Body of pancreas (tissue), 4 donors: Measurements from ENCODE around the gene KCNH1. TPM values are rescaled to one million over a fixed set of nuclear protein-coding genes. Genes with fewer than 3 reads are reported as not detected.

ENCODE experiments used
- ATAC-seq: fragments of 150-250 bp; one replicate; pipeline ENCODE4 v1.9.1; 2016
- DNase-seq, 4 donors: peaks; one replicate each; pipeline ENCODE4 v3.0.0-alpha.2; 2019
- H3K27ac ChIP-seq, 4 donors: fragments of 200-600 bp; sonication (generic); 1 replicate in 3 of 4; 2 replicates in 1 of 4; pipeline versions ENCODE4 v1.5.1 to v1.6.1; 2016 to 2019; ENCODE audit warnings: mild to moderate bottlenecking in 1 of 4, mixed read lengths in 1 of 4, moderate library complexity in 1 of 4
- H3K27me3 ChIP-seq, 2 donors: fragments of 200-600 bp; sonication (generic); one replicate each; pipeline ENCODE4 v1.6.0; 2016; ENCODE audit warnings: mild to moderate bottlenecking in 1 of 2
- H3K36me3 ChIP-seq, 2 donors: fragments of 200-600 bp; sonication (generic); replicated peaks in 1 of 2; 2 replicates each; pipeline ENCODE4 v1.5.1; 2016; ENCODE audit warnings: low read depth in 2 of 2; ENCODE audit not compliant: insufficient read depth in 1 of 2
- H3K4me1 ChIP-seq: fragments of 200-600 bp; sonication (generic); one replicate; pipeline ENCODE4 v1.6.0; 2016
- H3K4me3 ChIP-seq, 2 donors: fragments of 200-600 bp; sonication (generic); 1 replicate in 1 of 2; 2 replicates in 1 of 2; pipeline ENCODE4 v1.5.1; 2016 to 2019
- H3K9me3 ChIP-seq, 3 donors: fragments of 200-600 bp; sonication (generic); 1 replicate in 2 of 3; 2 replicates in 1 of 3; pipeline ENCODE4 v1.5.1; 2016
- CTCF ChIP-seq, 7 experiments: fragments of 450-650 bp in 4 of 7; fragments of 200-600 bp in 3 of 7; sonication (generic) in 3 of 7; IDR thresholded peaks; one replicate each; pipeline ENCODE4 v1.5.1; 2016 to 2019; ENCODE audit warnings: antibody characterized with exemption in 7 of 7
- POLR2A ChIP-seq, 3 donors: fragments of 450-650 bp; IDR thresholded peaks; one replicate each; pipeline ENCODE4 v1.6.1; 2016; ENCODE audit warnings: antibody characterized with exemption in 3 of 3, mild to moderate bottlenecking in 2 of 3
- WGBS, 2 donors: methylation state at CpG; one replicate each; pipeline ENCODE4 v1.1.5; 2017; 5-methylcytosine and 5-hydroxymethylcytosine counted together
- intact Hi-C: fragments of 100-400 bp; cut with DNase I; formaldehyde crosslinking; loops from one replicate; pipeline ENCODE4 v1.15.1; 2023
- total RNA-seq, 2 donors: library from RNA; depleted of rRNA; stranded (reverse); fragments of >200 nt; gene quantifications; one replicate each; pipeline ENCODE4 v1.1.0, GENCODE V29; 2016

KCNH1 gene
- total RNA-seq, 2 donors from 2014 or later, result 0.52 TPM; not detected in 1

GRCh38 chr1:210817385-210818275, 316.3 kb downstream of the KCNH1 start:
- Histone ChIP-seq H3K4me3 (no peak overlapping the region), H3K27me3 (no peaks in the 10 kb centered on the region), H3K27ac (no peak overlapping the region), H3K9me3 (no peaks in the 10 kb centered on the region), H3K4me1 (no peaks in the 10 kb centered on the region), H3K36me3 (no peaks in the 10 kb centered on the region)
- 48 to 73% methylated on average over 2 of the region's 2 CpGs for WGBS, 2 donors
- DNase-seq (no peak), ATAC-seq (no peak)
- intact Hi-C loops, result no loop called here
- TF ChIP-seq POLR2A (IDR thresholded peaks at IDR 0.05) (no peak), CTCF (IDR thresholded peaks at IDR 0.05) (no peak)

GRCh38 chr1:210815641-210816550, 318.1 kb downstream of the KCNH1 start:
- ATAC-seq (no peak), DNase-seq (no peak)
- H3K4me3 ChIP-seq, result no peak overlapping the region
- no peaks in the 10 kb centered on the region for H3K4me1 ChIP-seq
- no peaks in the 10 kb centered on the region for H3K9me3 ChIP-seq
- WGBS, 2 donors, result 65 to 71% methylated on average over 13 of the region's 13 CpGs
- no peak overlapping the region for H3K27ac ChIP-seq
- TF ChIP-seq CTCF (IDR thresholded peaks at IDR 0.05), result no peak
- TF ChIP-seq POLR2A (IDR thresholded peaks at IDR 0.05), result no peak
- H3K27me3 ChIP-seq, result no peaks in the 10 kb centered on the region
- no peaks in the 10 kb centered on the region for H3K36me3 ChIP-seq
- intact Hi-C loops, result no loop called here

GRCh38 chr1:210814382-210815123, 319.4 kb downstream of the KCNH1 start:
- Histone ChIP-seq H3K36me3 (no peaks in the 10 kb centered on the region), H3K27ac (no peak overlapping the region), H3K27me3 (no peaks in the 10 kb centered on the region), H3K4me3 (no peak overlapping the region), H3K4me1 (no peaks in the 10 kb centered on the region), H3K9me3 (no peaks in the 10 kb centered on the region)
- ATAC-seq (no peak), DNase-seq (no peak)
- TF ChIP-seq POLR2A (IDR thresholded peaks at IDR 0.05), result no peak
- no peak for TF ChIP-seq CTCF (IDR thresholded peaks at IDR 0.05)
- intact Hi-C loops, result no loop called here

GRCh38 chr1:210801501-210801900, 332.4 kb downstream of the KCNH1 start:
- DNase-seq (no peak), ATAC-seq (no peak)
- no peaks in the 10 kb centered on the region for H3K9me3 ChIP-seq
- H3K4me1 ChIP-seq, result no peaks in the 10 kb centered on the region
- intact Hi-C loops, result no loop called here
- no peak for TF ChIP-seq CTCF (IDR thresholded peaks at IDR 0.05)
- TF ChIP-seq POLR2A (IDR thresholded peaks at IDR 0.05), result no peak
- H3K36me3 ChIP-seq, result no peaks in the 10 kb centered on the region
- H3K4me3 ChIP-seq, result no peak overlapping the region
- 74 to 80% methylated on average over 4 of the region's 4 CpGs for WGBS, 2 donors
- no peak overlapping the region for H3K27ac ChIP-seq
- H3K27me3 ChIP-seq, result no peaks in the 10 kb centered on the region
